Activated CD4-positive, alpha-beta T cell treated with anti-CD3 and anti-CD28 coated beads, Interleukin-2, Interleukin-6, amounts not matched to agents 100 ng/mL and 50 ng/mL, durations not matched to agents 16 hours and 8 hours (primary cell): ENCODE results near the gene OCSTAMP.

ENCODE experiments used
- DNase-seq: peaks from one replicate; pipeline ENCODE4 v3.0.0-alpha.2; 2020

Gene OCSTAMP

GRCh38 chr20:46550461-46550860, at the start of gene OCSTAMP:
Gene OCSTAMP, minus strand, starts transcription at chr20:46550654. Its CDS starts 94 bp downstream, at chr20:46550560.
- no peak for DNase-seq

- no peak for DNase-seq
Measured at GRCh38 chr20:46599227-46599987, 49.0 kb upstream of the OCSTAMP start.

GRCh38 chr20:46595933-46596332, 45.5 kb upstream of the OCSTAMP start:
- DNase-seq: no peak

- DNase-seq: no peak
Measured at GRCh38 chr20:46594725-46595124, 44.3 kb upstream of the OCSTAMP start.

- peak; percentile 38 for DNase-seq
Measured at GRCh38 chr20:46592580-46593362, 42.3 kb upstream of the OCSTAMP start.

GRCh38 chr20:46590443-46590842, 40.0 kb upstream of the OCSTAMP start:
- DNase-seq: no peak

- peak; percentile 9 for DNase-seq
Measured at GRCh38 chr20:46588532-46589511, 38.4 kb upstream of the OCSTAMP start.

- no peak for DNase-seq
Measured at GRCh38 chr20:46587986-46588385, 37.5 kb upstream of the OCSTAMP start.

- DNase-seq: no peak
Measured at GRCh38 chr20:46586724-46587123, 36.3 kb upstream of the OCSTAMP start.

GRCh38 chr20:46584508-46584907, 34.1 kb upstream of the OCSTAMP start:
- DNase-seq: no peak

GRCh38 chr20:46583411-46584214, 33.2 kb upstream of the OCSTAMP start:
- no peak for DNase-seq

GRCh38 chr20:46582648-46583047, 32.2 kb upstream of the OCSTAMP start:
- DNase-seq: no peak

GRCh38 chr20:46581391-46581790, 30.9 kb upstream of the OCSTAMP start:
- DNase-seq: no peak

GRCh38 chr20:46580613-46581205, 30.3 kb upstream of the OCSTAMP start:
- no peak for DNase-seq

- DNase-seq: no peak
Measured at GRCh38 chr20:46578745-46579144, 28.3 kb upstream of the OCSTAMP start.

GRCh38 chr20:46576774-46577395, 26.4 kb upstream of the OCSTAMP start:
- no peak for DNase-seq

- DNase-seq: no peak
Measured at GRCh38 chr20:46575937-46576461, 25.5 kb upstream of the OCSTAMP start.

- DNase-seq: no peak
Measured at GRCh38 chr20:46575394-46575793, 24.9 kb upstream of the OCSTAMP start.

- DNase-seq: no peak
Measured at GRCh38 chr20:46573788-46574584, 23.5 kb upstream of the OCSTAMP start.

GRCh38 chr20:46573234-46573633, 22.8 kb upstream of the OCSTAMP start:
- no peak for DNase-seq
